ENCODE measurements around the gene ZMYND8. TPM values are rescaled to one million over a fixed set of nuclear protein-coding genes. Genes with fewer than 3 reads are reported as not detected.
A peak's percentile ranks its signal among the peaks of the same experiment; 100 is the strongest.

The ZMYND8 gene
- total RNA-seq, 2 experiments from 2014 or later = 44.3 to 44.7 TPM

GRCh38 chr20:47233333-47234188 is 122.9 kb downstream of the ZMYND8 start:
- H3K4me1 Mint-ChIP-seq (ENCODE audit: low read depth) = no peaks in the 10 kb centered on the region
- DNase-seq (no peak), ATAC-seq (no peak)
- ChIA-PET POLR2A (no interaction called here), CTCF (interaction anchor here (1.6 kb wide), 1 partner anchor 430 kb away, joined by 4 read pairs; no protein-coding TSS in a partner anchor)
- no peaks in the 10 kb centered on the region for H3K27me3 Mint-ChIP-seq (ENCODE audit: low read depth)
- no peak overlapping the region for H3K4me3 Mint-ChIP-seq
- H3K9me3 Mint-ChIP-seq (ENCODE audit: insufficient read depth) = no peaks in the 10 kb centered on the region
- peaks cover 70% of the 10 kb centered on the region for H3K36me3 Mint-ChIP-seq (ENCODE audit: low read depth)
- no peak overlapping the region for H3K27ac Mint-ChIP-seq

GRCh38 chr20:47232518-47232917 is 124.0 kb downstream of the ZMYND8 start:
- no peak overlapping the region for H3K27ac Mint-ChIP-seq
- DNase-seq = no peak
- H3K4me1 Mint-ChIP-seq (ENCODE audit: low read depth) = no peaks in the 10 kb centered on the region
- H3K36me3 Mint-ChIP-seq (ENCODE audit: low read depth) = peaks cover 68% of the 10 kb centered on the region
- ChIA-PET CTCF (interaction anchor here (1.3 kb wide), 2 partner anchors 13 to 152 kb away, joined by 3 to 5 read pairs; no protein-coding TSS in a partner anchor), POLR2A (no interaction called here)
- H3K9me3 Mint-ChIP-seq (ENCODE audit: insufficient read depth) = no peaks in the 10 kb centered on the region
- no peaks in the 10 kb centered on the region for H3K27me3 Mint-ChIP-seq (ENCODE audit: low read depth)
- ATAC-seq = no peak
- H3K4me3 Mint-ChIP-seq = no peak overlapping the region

- ChIA-PET CTCF (interaction anchor here (1.3 kb wide), 2 partner anchors 12 to 153 kb away, joined by 3 to 5 read pairs; no protein-coding TSS in a partner anchor), POLR2A (no interaction called here)
- H3K9me3 Mint-ChIP-seq (ENCODE audit: insufficient read depth) = no peaks in the 10 kb centered on the region
- ATAC-seq (no peak), DNase-seq (no peak)
- peaks cover 65% of the 10 kb centered on the region for H3K36me3 Mint-ChIP-seq (ENCODE audit: low read depth)
- H3K4me3 Mint-ChIP-seq = no peak overlapping the region
- H3K4me1 Mint-ChIP-seq (ENCODE audit: low read depth) = no peaks in the 10 kb centered on the region
- H3K27ac Mint-ChIP-seq = no peak overlapping the region
- H3K27me3 Mint-ChIP-seq (ENCODE audit: low read depth) = no peaks in the 10 kb centered on the region
Measured at GRCh38 chr20:47231382-47232039, 125.0 kb downstream of the ZMYND8 start.

GRCh38 chr20:47230811-47231256 is 125.7 kb downstream of the ZMYND8 start:
- POLR2A ChIA-PET = no interaction called here
- H3K4me3 Mint-ChIP-seq = no peak overlapping the region
- DNase-seq = no peak
- no peak for ATAC-seq
- CTCF ChIA-PET = interaction anchor here (4.0 kb wide), 1 partner anchor 12 kb away, joined by 18 read pairs; no protein-coding TSS in a partner anchor
- no peaks in the 10 kb centered on the region for H3K9me3 Mint-ChIP-seq (ENCODE audit: insufficient read depth)
- H3K27ac Mint-ChIP-seq = no peak overlapping the region
- H3K27me3 Mint-ChIP-seq (ENCODE audit: low read depth) = no peaks in the 10 kb centered on the region
- H3K36me3 Mint-ChIP-seq (ENCODE audit: low read depth) = peaks cover 63% of the 10 kb centered on the region
- H3K4me1 Mint-ChIP-seq (ENCODE audit: low read depth) = no peaks in the 10 kb centered on the region

- Mint-ChIP-seq H3K27me3 (ENCODE audit: low read depth) (no peaks in the 10 kb centered on the region), H3K27ac (peak overlapping the region; percentile 4), H3K4me3 (no peak overlapping the region), H3K9me3 (ENCODE audit: insufficient read depth) (no peaks in the 10 kb centered on the region), H3K36me3 (ENCODE audit: low read depth) (peaks cover 57% of the 10 kb centered on the region), H3K4me1 (ENCODE audit: low read depth) (no peaks in the 10 kb centered on the region)
- POLR2A ChIA-PET = interaction anchor here (1.1 kb wide), 1 partner anchor 13 kb away, joined by 3 read pairs; no protein-coding TSS in a partner anchor
- DNase-seq = no peak
- no peak for ATAC-seq
- CTCF ChIA-PET = interaction anchor here (0.8 to 4.0 kb wide), 5 partner anchors 10 to 155 kb away, joined by 3 to 18 read pairs (median 3); no protein-coding TSS in a partner anchor
Measured at GRCh38 chr20:47228654-47229053, 127.8 kb downstream of the ZMYND8 start.

GRCh38 chr20:47227576-47227975 is 128.9 kb downstream of the ZMYND8 start:
- no peak overlapping the region for H3K4me3 Mint-ChIP-seq
- CTCF ChIA-PET = interaction anchor here (0.9 to 4.0 kb wide), 3 partner anchors 9 to 156 kb away, joined by 3 to 18 read pairs (median 6); no protein-coding TSS in a partner anchor

GRCh38 chr20:47227119-47227518 is 129.4 kb downstream of the ZMYND8 start:
- Mint-ChIP-seq H3K27ac (no peak overlapping the region), H3K27me3 (ENCODE audit: low read depth) (no peaks in the 10 kb centered on the region), H3K4me1 (ENCODE audit: low read depth) (peaks cover 6% of the 10 kb centered on the region), H3K9me3 (ENCODE audit: insufficient read depth) (no peaks in the 10 kb centered on the region), H3K36me3 (ENCODE audit: low read depth) (peaks cover 63% of the 10 kb centered on the region), H3K4me3 (no peak overlapping the region)
- ATAC-seq (no peak), DNase-seq (no peak)
- ChIA-PET POLR2A (no interaction called here), CTCF (interaction anchor here (0.9 to 4.0 kb wide), 3 partner anchors 8 to 157 kb away, joined by 3 to 18 read pairs (median 6); no protein-coding TSS in a partner anchor)

More at GRCh38 chr20:47227576-47227975, 128.9 kb downstream of the ZMYND8 start:
- no peaks in the 10 kb centered on the region for H3K27me3 Mint-ChIP-seq (ENCODE audit: low read depth)
- no peaks in the 10 kb centered on the region for H3K9me3 Mint-ChIP-seq (ENCODE audit: insufficient read depth)
- H3K27ac Mint-ChIP-seq = no peak overlapping the region
- no peak for ATAC-seq
- no peak for DNase-seq
- POLR2A ChIA-PET = no interaction called here
- peaks cover 59% of the 10 kb centered on the region for H3K36me3 Mint-ChIP-seq (ENCODE audit: low read depth)
- peaks cover 2% of the 10 kb centered on the region for H3K4me1 Mint-ChIP-seq (ENCODE audit: low read depth)

GRCh38 chr20:47225458-47225857 is 131.0 kb downstream of the ZMYND8 start:
- no peak for ATAC-seq
- Mint-ChIP-seq H3K4me1 (ENCODE audit: low read depth) (peaks cover 14% of the 10 kb centered on the region), H3K27me3 (ENCODE audit: low read depth) (no peaks in the 10 kb centered on the region), H3K27ac (peak overlapping the region; percentile 43), H3K36me3 (ENCODE audit: low read depth) (peaks cover 61% of the 10 kb centered on the region), H3K9me3 (ENCODE audit: insufficient read depth) (no peaks in the 10 kb centered on the region), H3K4me3 (no peak overlapping the region)
- ChIA-PET CTCF (interaction anchor here (1.3 kb wide), 1 partner anchor 158 kb away, joined by 4 read pairs; no protein-coding TSS in a partner anchor), POLR2A (no interaction called here)
- DNase-seq = no peak

- no peaks in the 10 kb centered on the region for H3K27me3 Mint-ChIP-seq (ENCODE audit: low read depth)
- POLR2A ChIA-PET = no interaction called here
- ATAC-seq (no peak), DNase-seq (no peak)
- no peak overlapping the region for H3K4me3 Mint-ChIP-seq
- CTCF ChIA-PET = interaction anchor here (1.3 to 4.0 kb wide), 2 partner anchors 158 to 159 kb away, joined by 4 to 27 read pairs; no protein-coding TSS in a partner anchor
- peak overlapping the region; percentile 43 for H3K27ac Mint-ChIP-seq
- H3K9me3 Mint-ChIP-seq (ENCODE audit: insufficient read depth) = no peaks in the 10 kb centered on the region
- peaks cover 14% of the 10 kb centered on the region for H3K4me1 Mint-ChIP-seq (ENCODE audit: low read depth)
- H3K36me3 Mint-ChIP-seq (ENCODE audit: low read depth) = peaks cover 66% of the 10 kb centered on the region
Measured at GRCh38 chr20:47224857-47225256, 131.6 kb downstream of the ZMYND8 start.

- CTCF ChIA-PET = interaction anchor here (1.4 to 4.0 kb wide), 2 partner anchors 28 to 159 kb away, joined by 3 to 27 read pairs; no protein-coding TSS in a partner anchor
- Mint-ChIP-seq H3K4me1 (ENCODE audit: low read depth) (peaks cover 14% of the 10 kb centered on the region), H3K4me3 (no peak overlapping the region), H3K27ac (no peak overlapping the region), H3K36me3 (ENCODE audit: low read depth) (peaks cover 65% of the 10 kb centered on the region), H3K9me3 (ENCODE audit: insufficient read depth) (no peaks in the 10 kb centered on the region), H3K27me3 (ENCODE audit: low read depth) (no peaks in the 10 kb centered on the region)
- POLR2A ChIA-PET = no interaction called here
- DNase-seq (no peak), ATAC-seq (no peak)
Measured at GRCh38 chr20:47224300-47224791, 132.2 kb downstream of the ZMYND8 start.

- H3K27me3 Mint-ChIP-seq (ENCODE audit: low read depth) = no peaks in the 10 kb centered on the region
- peaks cover 61% of the 10 kb centered on the region for H3K36me3 Mint-ChIP-seq (ENCODE audit: low read depth)
- ChIA-PET CTCF (interaction anchor here (1.4 to 4.0 kb wide), 2 partner anchors 28 to 160 kb away, joined by 3 to 27 read pairs; no protein-coding TSS in a partner anchor), POLR2A (no interaction called here)
- ATAC-seq = no peak
- DNase-seq = no peak
- no peaks in the 10 kb centered on the region for H3K9me3 Mint-ChIP-seq (ENCODE audit: insufficient read depth)
- H3K4me1 Mint-ChIP-seq (ENCODE audit: low read depth) = peaks cover 14% of the 10 kb centered on the region
- no peak overlapping the region for H3K27ac Mint-ChIP-seq
- H3K4me3 Mint-ChIP-seq = no peak overlapping the region
Measured at GRCh38 chr20:47223896-47224295, 132.6 kb downstream of the ZMYND8 start.
